Activated CD8-positive, alpha-beta T cell treated with anti-CD3 and anti-CD28 coated beads for 36 hours (primary cell): ENCODE results near the gene AVL9. TPM values are rescaled to one million over a fixed set of nuclear protein-coding genes. Genes with fewer than 3 reads are reported as not detected.

Experiments
- ATAC-seq: fragments of 200-7000 bp; cut with Tn5 transposase; one replicate; pipeline ENCODE4 v1.10.0; 2021; ENCODE audit warnings: mild to moderate bottlenecking, moderate library complexity
- CTCF ChIA-PET: fragments of 350-600 bp; sonication (Branson Sonifier 250); formaldehyde crosslinking; loops from one replicate; lab custom pipeline; 2021; ENCODE audit warnings: antibody characterized with exemption; lab: Charles Lee
- POLR2A ChIA-PET: fragments of 350-600 bp; sonication (Branson Sonifier 250); formaldehyde crosslinking; loops from one replicate; lab custom pipeline; 2021; ENCODE audit warnings: antibody characterized with exemption; lab: Charles Lee
- DNase-seq: peaks from one replicate; pipeline ENCODE4 v3.0.0-alpha.2; 2020
- H3K27ac Mint-ChIP-seq: one replicate; pipeline ENCODE4 v1.8.0; 2021; ENCODE audit warnings: mild to moderate bottlenecking, mixed read lengths
- H3K27me3 Mint-ChIP-seq: one replicate; pipeline ENCODE4 v1.8.0; 2021; ENCODE audit warnings: mixed read lengths
- H3K36me3 Mint-ChIP-seq: one replicate; pipeline ENCODE4 v1.8.0; 2021; ENCODE audit warnings: low read depth, mixed read lengths
- H3K4me1 Mint-ChIP-seq: one replicate; pipeline ENCODE4 v1.8.0; 2021; ENCODE audit warnings: low read depth, mixed read lengths
- H3K4me3 Mint-ChIP-seq: one replicate; pipeline ENCODE4 v1.8.0; 2021; ENCODE audit warnings: mild to moderate bottlenecking, moderate library complexity, mixed read lengths
- H3K9me3 Mint-ChIP-seq: one replicate; pipeline ENCODE4 v1.8.0; 2021; ENCODE audit warnings: mixed read lengths
- CTCF ChIP-seq: fragments of 200-600 bp; IDR thresholded peaks from one replicate; pipeline ENCODE4 v1.8.0; 2022; ENCODE audit warnings: antibody characterized with exemption, mild to moderate bottlenecking
- intact Hi-C: fragments of 100-400 bp; cut with micrococcal nuclease; formaldehyde crosslinking; loops from one replicate; pipeline ENCODE4 v1.10.0; 2022
- total RNA-seq, 2 experiments: library from RNA; stranded (reverse); gene quantifications; one replicate each; pipeline ENCODE4 v1.2.3, GENCODE V29; 2021

Gene AVL9
- total RNA-seq, 2 experiments from 2014 or later: 54.0 to 63.5 TPM

GRCh38 chr7:32531402-32531801 is 36.1 kb downstream of the AVL9 start:
- Mint-ChIP-seq H3K27me3 (no peaks in the 10 kb centered on the region), H3K9me3 (no peaks in the 10 kb centered on the region), H3K27ac (no peak overlapping the region), H3K36me3 (peaks cover 23% of the 10 kb centered on the region), H3K4me3 (no peak overlapping the region), H3K4me1 (peaks cover 46% of the 10 kb centered on the region)
- CTCF ChIA-PET: no interaction called here
- POLR2A ChIA-PET: interaction anchor here (0.8 kb wide), 1 partner anchor 315 kb away, joined by 3 read pairs; no protein-coding TSS in a partner anchor
- intact Hi-C loops: no loop called here
- DNase-seq: no peak
- TF ChIP-seq CTCF: no peak
- ATAC-seq: no peak

GRCh38 chr7:32532086-32532485 is 36.8 kb downstream of the AVL9 start:
- ChIA-PET POLR2A (interaction anchor here (0.6 kb wide), 1 partner anchor 1035 kb away, joined by 3 read pairs; no protein-coding TSS in a partner anchor), CTCF (no interaction called here)

GRCh38 chr7:32532716-32533115 is 37.4 kb downstream of the AVL9 start:
- ChIA-PET CTCF (no interaction called here), POLR2A (interaction anchor here (0.8 kb wide), 1 partner anchor 1077 kb away, joined by 3 read pairs; no protein-coding TSS in a partner anchor)
- Mint-ChIP-seq H3K4me1 (peaks cover 41% of the 10 kb centered on the region), H3K4me3 (no peak overlapping the region), H3K27ac (no peak overlapping the region), H3K9me3 (no peaks in the 10 kb centered on the region), H3K36me3 (peaks cover 20% of the 10 kb centered on the region), H3K27me3 (no peaks in the 10 kb centered on the region)
- no peak for TF ChIP-seq CTCF
- ATAC-seq: no peak
- DNase-seq: no peak
- intact Hi-C loops: no loop called here

More at GRCh38 chr7:32532086-32532485, 36.8 kb downstream of the AVL9 start:
- Mint-ChIP-seq H3K4me1 (peaks cover 46% of the 10 kb centered on the region), H3K4me3 (no peak overlapping the region), H3K9me3 (no peaks in the 10 kb centered on the region), H3K36me3 (peaks cover 22% of the 10 kb centered on the region), H3K27ac (no peak overlapping the region), H3K27me3 (no peaks in the 10 kb centered on the region)
- DNase-seq (no peak), ATAC-seq (no peak)
- TF ChIP-seq CTCF: no peak
- intact Hi-C loops: no loop called here

- Mint-ChIP-seq H3K36me3 (peaks cover 17% of the 10 kb centered on the region), H3K4me3 (no peak overlapping the region), H3K4me1 (peaks cover 40% of the 10 kb centered on the region), H3K9me3 (no peaks in the 10 kb centered on the region), H3K27me3 (no peaks in the 10 kb centered on the region), H3K27ac (peak overlapping the region; percentile 66)
- ATAC-seq: peak; percentile 56
- no peak for DNase-seq
- no peak for TF ChIP-seq CTCF
- POLR2A ChIA-PET: interaction anchor here (0.8 kb wide), 1 partner anchor 1078 kb away, joined by 3 read pairs; no protein-coding TSS in a partner anchor
- intact Hi-C loops: no loop called here
- CTCF ChIA-PET: no interaction called here
These were observed 38.2 kb downstream of the AVL9 start for GRCh38 chr7:32533276-32534029.

- no peaks in the 10 kb centered on the region for H3K27me3 Mint-ChIP-seq
- H3K9me3 Mint-ChIP-seq: no peaks in the 10 kb centered on the region
- peaks cover 19% of the 10 kb centered on the region for H3K36me3 Mint-ChIP-seq
- DNase-seq (no peak), ATAC-seq (no peak)
- no peak for TF ChIP-seq CTCF
- intact Hi-C loops: no loop called here
- CTCF ChIA-PET: no interaction called here
- H3K4me3 Mint-ChIP-seq: no peak overlapping the region
- H3K27ac Mint-ChIP-seq: no peak overlapping the region
- H3K4me1 Mint-ChIP-seq: peaks cover 47% of the 10 kb centered on the region
- POLR2A ChIA-PET: interaction anchor here (1.0 kb wide), 1 partner anchor 13 kb away, joined by 3 read pairs; no protein-coding TSS in a partner anchor
These were observed 39.9 kb downstream of the AVL9 start for GRCh38 chr7:32535162-32535702.
